AG04450 (cell line): ENCODE results near the gene GRIA4. TPM values are rescaled to one million over a fixed set of nuclear protein-coding genes. Genes with fewer than 3 reads are reported as not detected.

Source experiments
- CTCF ChIA-PET: fragments of 300-600, 350-600 bp; formaldehyde crosslinking; extraction: SDS; loops from one replicate; lab custom pipeline; 2022; ENCODE audit warnings: antibody characterized with exemption, inconsistent platforms; lab: Charles Lee
- POLR2A ChIA-PET: fragments of 350-600 bp; formaldehyde crosslinking; extraction: SDS; loops from one replicate; lab custom pipeline; 2021; ENCODE audit warnings: antibody characterized with exemption, inconsistent platforms; lab: Yijun Ruan, JAX
- DNase-seq: peaks from one replicate; pipeline ENCODE4 v3.0.0-alpha.2; 2011; ENCODE audit warnings: low read depth, low spot score
- H3K27ac ChIP-seq: one replicate; pipeline ENCODE4 v1.5.1; 2012; ENCODE audit warnings: low read depth, low read length, control low read depth
- H3K27me3 ChIP-seq: one replicate; pipeline ENCODE4 v1.6.0; 2012; ENCODE audit warnings: low read length; ENCODE audit not compliant: control insufficient read depth, insufficient read depth
- H3K4me3 ChIP-seq: 2 replicates; pipeline ENCODE4 v1.5.1; 2011; ENCODE audit warnings: mild to moderate bottlenecking, low read depth, low read length, control low read depth
- H3K9me3 ChIP-seq: 2 replicates; pipeline ENCODE4 v1.5.1; 2012; ENCODE audit warnings: low read length; ENCODE audit not compliant: control insufficient read depth, insufficient read depth
- CTCF ChIP-seq: IDR thresholded peaks from 2 replicates; pipeline ENCODE4 v1.5.1; 2011; ENCODE audit warnings: low read depth, low read length, control low read depth, inconsistent platforms
- polyA plus RNA-seq: library from polyadenylated mRNA; depleted of rRNA; stranded (reverse); fragments of >200 nt; gene quantifications from 2 replicates; pipeline ENCODE4 v1.2.3, GENCODE V29; 2011

GRIA4 gene
- polyA plus RNA-seq, 1 experiment, result 0.64 TPM

GRCh38 chr11:105700271-105700670, 90.4 kb downstream of the GRIA4 start:
- no peak for TF ChIP-seq CTCF
- DNase-seq, result no peak
- ChIA-PET CTCF (no interaction called here), POLR2A (no interaction called here)
- Histone ChIP-seq H3K27me3 (no peaks in the 10 kb centered on the region), H3K4me3 (no peak overlapping the region), H3K9me3 (no peaks in the 10 kb centered on the region), H3K27ac (no peak overlapping the region)

GRCh38 chr11:105701098-105701497, 91.2 kb downstream of the GRIA4 start:
- no peak overlapping the region for H3K4me3 ChIP-seq
- CTCF ChIA-PET, result no interaction called here

GRCh38 chr11:105705786-105706530, 96.1 kb downstream of the GRIA4 start:
- no peak for TF ChIP-seq CTCF
- H3K9me3 ChIP-seq, result no peaks in the 10 kb centered on the region
- H3K27me3 ChIP-seq, result no peaks in the 10 kb centered on the region
- H3K27ac ChIP-seq, result no peak overlapping the region
- no peak overlapping the region for H3K4me3 ChIP-seq
- DNase-seq, result no peak
- POLR2A ChIA-PET, result no interaction called here
- CTCF ChIA-PET, result no interaction called here

More at GRCh38 chr11:105701098-105701497, 91.2 kb downstream of the GRIA4 start:
- no peak for TF ChIP-seq CTCF
- POLR2A ChIA-PET, result no interaction called here
- no peak for DNase-seq
- H3K27ac ChIP-seq, result no peak overlapping the region
- H3K9me3 ChIP-seq, result no peaks in the 10 kb centered on the region
- no peaks in the 10 kb centered on the region for H3K27me3 ChIP-seq

- no peak for TF ChIP-seq CTCF
- no peak overlapping the region for H3K4me3 ChIP-seq
- CTCF ChIA-PET, result no interaction called here
- POLR2A ChIA-PET, result no interaction called here
- DNase-seq, result no peak
- no peak overlapping the region for H3K27ac ChIP-seq
- no peaks in the 10 kb centered on the region for H3K9me3 ChIP-seq
- H3K27me3 ChIP-seq, result no peaks in the 10 kb centered on the region
These were observed 103.2 kb downstream of the GRIA4 start for GRCh38 chr11:105713106-105713505.

- POLR2A ChIA-PET, result no interaction called here
- Histone ChIP-seq H3K9me3 (no peaks in the 10 kb centered on the region), H3K4me3 (no peak overlapping the region), H3K27me3 (no peaks in the 10 kb centered on the region), H3K27ac (no peak overlapping the region)
- no peak for DNase-seq
- TF ChIP-seq CTCF, result no peak
- CTCF ChIA-PET, result no interaction called here
These were observed 103.8 kb downstream of the GRIA4 start for GRCh38 chr11:105713696-105714095.
